NCI-H2227 treated with DMSO at 0.1 percent for 48 hours (cell line): Measurements from ENCODE around the gene SLIT1.
A peak's percentile ranks its signal among the peaks of the same experiment; 100 is the strongest.

ENCODE experiments used
- DNase-seq: peaks from one replicate; lab custom pipeline; 2025; lab: John Stamatoyannopoulos, UW

SLIT1 gene

DNA sequence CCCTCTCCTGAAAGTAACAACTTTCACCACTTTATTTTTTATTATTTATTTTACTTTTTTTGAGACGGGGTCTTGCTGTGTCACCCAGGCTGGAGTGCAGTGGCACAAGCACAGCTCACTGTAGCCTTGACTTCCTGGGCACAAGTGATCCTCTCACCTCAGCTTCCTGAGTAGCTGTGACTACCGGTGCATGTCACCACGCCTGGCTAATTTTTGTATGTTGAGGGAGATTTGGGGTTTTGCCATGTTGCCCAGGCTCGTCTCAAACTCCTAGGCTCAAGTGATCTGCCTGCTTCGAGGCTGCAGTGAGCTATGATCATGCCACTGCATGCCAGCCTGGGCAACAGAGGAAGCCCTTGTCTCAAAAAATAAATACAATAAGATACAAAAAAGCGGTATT is 14.9 kb upstream of the SLIT1 start:
- no peak for DNase-seq

DNA sequence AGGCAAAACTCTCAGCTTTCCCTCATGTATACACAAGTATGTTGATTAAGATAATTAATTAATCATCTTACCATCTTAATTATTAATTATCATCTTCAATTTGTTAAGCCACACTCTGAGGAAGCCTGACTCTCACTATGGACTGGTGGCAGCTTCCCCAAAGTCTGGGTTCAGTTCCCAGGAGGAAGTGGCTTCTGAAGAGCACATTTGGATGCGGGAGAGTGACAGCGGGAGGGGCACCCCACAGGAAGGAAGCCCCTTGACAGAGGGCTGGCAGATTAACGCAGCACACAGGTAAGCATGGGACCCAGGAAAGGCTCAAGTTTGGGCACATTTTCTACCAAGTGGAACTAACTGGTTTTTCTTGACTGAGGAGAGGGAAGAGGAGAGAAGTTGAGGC is 13.4 kb upstream of the SLIT1 start:
- no peak for DNase-seq

DNA sequence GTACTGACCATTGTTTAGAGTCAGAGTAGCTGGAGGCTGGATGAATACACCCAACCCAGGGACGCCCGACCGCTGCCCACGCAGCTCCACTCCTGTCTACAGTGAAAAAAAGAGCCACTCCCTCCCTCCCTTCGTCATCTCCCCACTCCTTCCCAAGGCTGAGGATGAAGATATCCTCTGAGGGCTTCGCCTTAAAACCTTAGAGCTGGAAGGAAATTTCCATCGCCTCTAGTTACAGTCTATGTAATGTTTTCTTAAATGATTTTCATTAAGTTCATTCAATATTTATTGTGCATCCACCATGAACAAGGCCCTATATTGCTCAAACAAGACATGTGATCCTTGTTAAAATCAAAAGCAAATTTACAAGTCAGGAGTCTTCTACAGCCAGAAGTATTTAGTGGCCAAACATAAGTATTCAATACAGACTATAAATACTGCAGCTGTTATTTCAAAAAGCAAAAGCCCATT is 11.3 kb upstream of the SLIT1 start:
- DNase-seq, result no peak

DNA sequence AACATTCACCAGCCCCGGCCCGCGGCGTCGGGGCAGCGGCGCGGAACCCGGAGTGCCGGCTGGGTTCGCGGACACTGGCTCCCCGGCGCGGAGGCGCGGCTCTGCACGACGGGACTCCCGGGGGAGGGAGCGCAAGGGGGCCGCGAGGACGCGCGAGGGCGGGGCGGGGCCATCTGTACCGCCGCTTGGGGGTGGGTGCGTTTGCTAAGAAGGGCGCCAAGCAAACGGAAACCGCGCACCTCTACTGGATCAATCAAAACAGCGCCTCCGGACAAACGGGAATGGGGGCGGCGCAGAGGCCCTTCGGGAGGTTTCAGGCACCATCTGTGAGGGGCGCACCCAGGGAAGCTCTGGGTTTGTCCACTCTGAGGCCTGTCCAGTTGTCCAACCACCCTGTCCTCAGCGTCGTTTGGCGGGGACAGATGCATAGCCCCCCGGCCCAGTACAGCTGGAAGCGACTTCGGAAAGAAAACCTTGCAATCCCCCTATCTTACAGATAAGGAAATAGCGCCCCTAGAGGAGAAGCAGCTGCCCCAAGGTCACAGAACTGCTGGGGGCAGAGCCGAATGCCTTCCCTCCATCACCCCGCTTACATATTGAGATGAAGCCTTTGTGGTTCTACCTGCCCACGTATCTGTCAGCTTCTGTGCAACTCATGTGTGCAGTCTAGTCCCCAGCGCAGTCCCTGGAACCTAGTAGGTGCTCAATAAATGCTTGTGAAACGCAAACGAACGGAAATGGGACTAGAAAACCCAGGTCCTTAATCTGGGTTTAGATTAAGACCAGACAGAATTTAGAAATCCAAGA is 10.7 kb upstream of the SLIT1 start:
- peak; percentile 51 for DNase-seq

DNA sequence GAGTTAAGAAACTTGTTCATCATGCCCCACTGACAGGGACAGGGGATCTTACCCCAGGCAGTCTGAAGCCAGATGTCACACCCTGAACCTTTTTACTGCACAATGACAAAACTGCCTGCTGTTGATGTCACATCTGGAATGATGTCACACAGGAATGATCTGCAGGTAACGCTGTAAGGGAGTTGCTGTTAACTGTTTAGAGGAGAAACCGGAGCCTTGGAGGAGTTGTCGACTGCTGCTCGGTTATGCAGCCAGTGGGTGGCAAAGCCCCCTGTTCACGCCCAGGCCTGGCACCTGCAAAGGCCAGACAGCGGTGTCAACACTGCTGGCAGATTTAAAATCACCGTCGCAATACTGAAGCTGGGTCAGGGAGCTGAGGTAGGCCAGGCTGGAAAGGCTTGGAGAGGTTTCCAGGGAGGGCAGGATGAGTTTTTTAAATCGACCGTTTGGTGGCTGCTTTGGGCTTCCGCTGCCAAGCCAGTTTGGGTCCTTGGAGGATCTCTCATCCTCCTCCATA is 10.0 kb upstream of the SLIT1 start:
- DNase-seq, result no peak

DNA sequence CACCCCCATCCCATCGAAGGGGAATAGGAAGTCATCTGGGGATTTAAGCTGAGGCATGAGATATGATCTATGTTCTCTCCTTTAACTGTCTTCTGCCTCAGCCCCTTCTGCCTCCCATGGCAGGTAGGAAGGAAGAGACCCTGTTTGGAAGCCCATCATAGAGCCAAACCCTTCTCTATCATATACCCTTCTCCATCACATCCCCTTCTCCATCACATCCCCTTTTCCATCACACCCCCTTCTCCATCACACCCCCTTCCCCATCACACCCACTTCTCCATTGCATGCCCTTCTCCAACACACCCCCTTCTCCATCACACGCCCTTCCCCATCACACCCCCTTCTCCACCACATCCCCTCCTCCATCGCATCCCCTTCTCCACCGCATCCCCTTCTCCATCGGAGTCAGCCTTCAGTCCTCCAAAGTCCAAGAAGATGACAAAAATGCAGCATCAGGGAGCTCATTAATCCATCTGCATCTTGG is 7.2 kb upstream of the SLIT1 start:
- DNase-seq, result no peak

DNA sequence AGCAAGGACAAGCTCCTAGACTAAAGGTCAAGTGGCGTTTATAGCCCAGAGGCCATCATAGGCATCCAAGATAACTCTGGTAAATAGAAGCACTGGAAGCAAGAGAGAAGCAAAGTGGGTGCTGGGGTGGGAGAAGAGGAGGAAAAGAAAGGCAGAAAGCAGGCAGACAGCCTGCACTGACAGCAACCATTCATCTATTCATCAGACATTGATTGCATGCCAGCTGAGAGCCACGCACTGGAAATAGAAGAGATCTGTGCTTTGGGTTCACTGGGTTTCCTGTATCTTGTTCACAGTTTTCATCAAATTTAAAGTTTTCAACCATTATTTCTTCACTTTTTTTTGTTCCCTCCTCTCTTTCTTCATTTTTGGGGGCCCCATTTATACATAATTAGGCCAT is 4.7 kb upstream of the SLIT1 start:
- no peak for DNase-seq

DNA sequence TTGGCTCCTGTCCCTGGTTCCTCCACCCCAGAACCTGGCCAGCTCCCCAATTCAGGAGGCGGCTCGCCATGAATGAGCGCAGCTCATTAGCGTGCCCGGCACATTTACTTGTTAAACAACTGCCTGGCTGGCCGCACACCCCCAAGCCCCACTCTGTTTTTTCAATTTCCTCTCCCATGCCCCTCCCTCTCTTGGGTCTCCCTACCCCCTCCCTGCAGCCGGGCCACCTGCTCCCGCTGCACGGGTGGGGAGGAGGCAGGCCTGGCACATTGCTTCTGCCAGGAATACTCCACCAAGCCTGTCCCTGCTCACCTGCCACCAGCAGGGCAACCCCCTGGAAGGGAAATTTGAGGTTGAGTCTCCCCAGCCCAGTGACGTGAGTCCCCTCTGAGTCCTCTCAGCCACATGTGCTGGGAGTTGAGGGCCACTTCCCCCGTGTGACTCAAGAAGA is 2.5 kb upstream of the SLIT1 start:
- DNase-seq, result no peak

DNA sequence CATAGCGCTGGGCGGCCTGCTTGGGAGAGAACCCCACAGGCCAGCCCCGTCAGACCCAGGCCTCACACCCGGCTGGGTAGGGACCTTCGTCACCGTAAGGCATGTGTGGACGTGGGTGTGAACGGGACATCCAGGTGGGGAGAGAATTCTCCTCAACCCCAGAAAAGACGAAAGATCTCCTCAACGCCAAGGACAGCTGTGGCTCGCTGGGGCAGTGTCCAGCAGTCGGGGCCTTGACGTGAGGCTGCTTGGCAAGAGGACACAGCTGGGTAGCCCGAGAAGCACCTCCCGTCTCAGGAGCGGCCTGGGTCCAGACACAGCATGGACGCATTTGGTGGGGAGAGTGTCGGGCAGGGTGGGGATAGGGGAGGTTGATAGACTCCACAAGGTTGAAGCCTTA is 1.2 kb upstream of the SLIT1 start:
- DNase-seq, result no peak

DNA sequence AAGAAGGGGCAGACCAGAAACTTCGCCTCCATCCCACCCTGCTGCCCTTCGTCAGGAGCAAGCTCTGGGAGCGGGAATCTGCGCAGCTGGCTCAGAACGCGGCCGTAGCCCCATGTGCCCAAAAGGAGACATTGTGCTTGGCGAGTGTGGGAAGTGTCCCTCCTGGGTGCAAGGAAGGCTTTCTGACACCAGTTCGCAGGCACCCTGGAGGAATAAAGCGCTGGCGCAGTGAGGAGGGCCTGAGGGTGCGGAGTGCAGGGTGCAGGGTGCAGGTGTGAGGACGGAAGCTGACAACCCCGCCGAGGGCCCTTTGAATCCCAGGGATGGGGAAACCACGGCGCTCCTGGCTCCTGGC is 811 bp downstream of the SLIT1 start:
- DNase-seq, result no peak

DNA sequence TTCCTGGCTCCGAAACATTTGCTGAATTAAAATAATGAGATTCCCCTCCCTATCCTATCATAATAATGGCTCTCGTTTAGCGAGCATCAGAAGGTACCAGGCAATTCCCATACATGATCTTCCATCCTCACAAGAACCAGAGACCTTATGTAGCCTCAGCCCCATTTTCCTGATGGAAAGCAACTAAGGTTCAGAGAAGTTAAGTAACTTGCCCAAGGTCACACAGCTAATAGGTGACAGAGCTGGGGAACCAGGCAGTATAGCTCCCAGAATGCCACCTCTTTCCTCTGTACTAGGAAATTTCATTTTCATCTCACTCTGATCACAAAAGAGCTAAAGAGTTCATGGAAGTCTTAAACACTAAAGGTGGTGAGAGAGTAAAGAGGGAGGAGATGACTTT is 2.4 kb downstream of the SLIT1 start:
- DNase-seq, result no peak

DNA sequence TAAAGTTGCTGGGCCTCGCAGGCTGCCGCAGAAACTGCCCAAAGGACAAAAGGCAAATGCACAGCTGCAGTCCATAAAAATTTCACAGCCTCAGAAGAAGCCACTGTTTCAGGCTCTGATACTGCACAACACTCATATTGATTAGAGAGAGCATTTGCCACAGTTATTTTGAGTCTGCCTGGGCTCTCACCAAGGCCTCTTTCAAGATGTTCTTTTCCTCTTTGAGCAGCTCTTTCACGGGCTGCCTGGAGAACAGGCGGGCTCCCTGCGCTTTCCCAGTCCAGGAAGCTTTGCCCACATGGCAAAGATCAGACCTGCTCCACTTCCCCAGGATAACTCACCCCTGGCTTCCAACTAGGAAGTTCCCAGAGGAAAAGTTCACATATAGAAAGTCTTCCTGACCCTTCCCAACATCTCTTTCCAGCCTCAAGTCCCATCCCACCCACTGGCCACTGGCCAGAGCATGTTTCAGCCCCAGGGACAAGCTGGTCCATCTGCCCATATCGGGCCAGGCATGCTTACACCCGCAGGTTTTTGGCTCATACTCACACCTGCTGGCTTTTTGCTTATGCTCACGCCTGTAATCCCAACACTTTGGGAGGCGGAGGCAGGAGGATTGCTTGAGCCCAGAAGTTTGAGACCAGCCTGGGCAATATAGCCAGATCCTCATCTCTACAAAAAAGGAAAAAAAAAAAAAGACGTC is 3.3 kb downstream of the SLIT1 start:
- no peak for DNase-seq

DNA sequence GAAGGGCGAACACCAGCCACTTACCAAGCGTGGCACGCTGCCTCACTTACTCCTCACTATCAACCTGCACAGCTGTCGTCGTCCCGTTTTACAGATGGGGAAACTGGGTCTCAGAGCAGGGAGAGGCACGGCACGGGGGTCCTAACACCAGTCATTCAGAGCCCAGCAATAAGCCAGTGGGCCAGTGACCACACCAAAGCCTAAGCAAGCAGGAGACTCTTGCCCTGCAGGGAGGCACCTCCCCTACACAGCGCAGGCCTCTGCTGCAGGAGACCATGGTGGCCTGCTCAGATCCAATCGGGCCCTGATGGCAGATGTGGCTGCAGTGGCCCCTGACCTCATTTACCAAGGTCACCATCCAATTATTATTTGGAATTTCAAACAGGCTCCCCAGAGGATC is 4.8 kb downstream of the SLIT1 start:
- DNase-seq, result no peak

DNA sequence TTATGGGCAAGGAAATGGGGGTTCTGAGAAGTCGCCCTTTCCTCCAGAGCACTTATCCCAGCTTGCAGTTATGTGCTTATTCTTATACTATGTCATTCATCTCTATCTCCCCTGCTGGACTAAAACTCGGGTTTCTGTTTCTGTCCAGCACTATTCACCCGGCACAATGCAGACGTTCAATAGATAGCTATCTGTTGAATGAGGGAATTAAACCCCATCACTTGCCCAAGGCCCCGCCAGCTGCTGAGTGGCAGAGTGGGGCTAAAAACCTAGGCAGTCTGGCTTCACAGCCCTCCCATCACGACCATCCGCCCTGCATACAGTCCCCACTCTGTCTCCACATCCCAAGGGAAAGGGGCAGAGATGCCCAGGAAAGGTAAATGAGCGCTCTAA is 5.4 kb downstream of the SLIT1 start:
- peak; percentile 88 for DNase-seq

DNA sequence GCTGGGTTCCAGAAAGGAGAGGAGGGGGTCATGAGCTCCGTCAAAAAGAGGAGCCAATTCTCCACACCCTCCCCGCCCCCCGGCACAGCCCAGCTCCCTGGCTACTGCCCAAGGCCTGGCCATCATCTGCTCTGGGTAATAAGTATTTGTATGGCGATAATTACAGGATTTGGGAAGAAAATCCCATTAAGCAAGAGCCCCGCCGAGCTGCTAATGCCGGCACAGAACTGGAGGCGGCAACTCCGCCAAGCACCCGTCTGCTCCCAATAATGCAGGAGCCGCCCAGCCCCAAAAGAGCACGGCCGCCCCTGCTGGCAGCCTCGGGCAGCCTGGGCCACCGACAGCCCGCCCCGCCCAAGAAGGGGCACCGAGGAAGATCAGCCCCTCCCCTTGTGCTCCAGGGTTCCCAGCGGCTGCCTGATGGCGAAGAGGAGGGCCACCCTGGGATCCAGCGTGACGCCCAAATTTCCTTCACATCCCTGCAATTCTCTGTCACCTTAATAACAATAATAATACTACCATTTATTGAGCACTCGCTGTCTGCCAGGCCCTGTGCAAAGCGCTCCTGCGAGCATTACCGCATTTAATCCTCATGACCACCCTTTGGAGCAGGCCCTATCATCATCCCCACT is 5.9 kb downstream of the SLIT1 start:
- peak; percentile 88 for DNase-seq

DNA sequence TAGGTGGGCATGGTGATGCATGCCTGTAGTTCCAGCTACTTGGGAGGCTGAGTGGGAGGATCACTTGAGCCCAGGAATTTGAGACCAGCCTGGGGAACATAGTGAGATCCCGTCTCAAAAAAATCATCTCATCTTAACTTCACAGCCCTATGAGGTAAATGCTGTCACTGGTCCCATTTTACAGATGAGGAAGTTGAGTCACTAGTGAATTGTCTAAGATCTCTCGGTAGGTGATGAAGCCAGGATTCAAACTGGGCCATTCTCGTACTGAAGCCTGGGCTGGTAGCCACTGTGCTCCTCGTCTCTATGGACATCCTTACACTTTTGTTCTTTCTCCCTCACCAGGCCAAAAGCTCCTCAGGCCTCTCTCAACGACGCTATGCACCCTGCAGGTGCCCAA is 6.4 kb downstream of the SLIT1 start:
- DNase-seq, result no peak

DNA sequence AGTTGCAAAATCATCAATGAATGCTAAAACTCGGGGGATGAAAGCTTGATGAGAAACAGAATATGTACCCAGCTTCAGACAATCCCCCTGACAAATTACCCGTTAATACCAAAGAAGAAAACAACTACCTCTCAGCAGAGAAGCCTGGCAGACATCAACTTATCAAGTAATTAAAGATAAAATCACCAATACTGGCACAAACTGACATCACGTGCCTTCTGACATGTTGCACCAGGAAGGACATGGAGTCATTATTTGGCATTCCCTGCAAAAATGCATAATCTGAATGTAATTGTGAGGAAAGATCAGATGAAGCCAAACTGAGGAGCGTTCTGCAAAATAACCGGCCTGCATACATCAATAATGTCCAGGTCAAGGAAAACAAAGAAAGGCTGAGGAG is 7.7 kb downstream of the SLIT1 start:
- no peak for DNase-seq

DNA sequence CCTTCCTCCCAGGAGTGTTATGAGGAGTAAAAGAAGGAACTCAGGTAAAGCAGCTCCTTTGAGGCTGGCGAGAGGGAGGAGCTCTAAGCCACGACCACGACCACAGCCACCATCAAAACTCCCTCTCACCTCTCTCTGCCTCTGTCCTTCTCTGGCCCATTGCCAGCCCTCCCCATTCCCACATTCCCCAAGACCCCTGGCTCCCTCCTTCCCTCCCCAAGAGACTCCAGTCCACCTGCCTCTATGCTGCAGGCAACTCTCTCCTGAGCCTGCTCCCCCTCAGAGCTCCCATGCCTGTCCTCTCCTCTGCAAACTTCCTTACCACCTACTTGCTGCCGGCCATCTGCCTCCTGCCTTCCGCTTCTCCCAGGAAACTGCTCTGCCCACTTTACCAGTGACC is 9.5 kb downstream of the SLIT1 start:
- DNase-seq, result no peak

DNA sequence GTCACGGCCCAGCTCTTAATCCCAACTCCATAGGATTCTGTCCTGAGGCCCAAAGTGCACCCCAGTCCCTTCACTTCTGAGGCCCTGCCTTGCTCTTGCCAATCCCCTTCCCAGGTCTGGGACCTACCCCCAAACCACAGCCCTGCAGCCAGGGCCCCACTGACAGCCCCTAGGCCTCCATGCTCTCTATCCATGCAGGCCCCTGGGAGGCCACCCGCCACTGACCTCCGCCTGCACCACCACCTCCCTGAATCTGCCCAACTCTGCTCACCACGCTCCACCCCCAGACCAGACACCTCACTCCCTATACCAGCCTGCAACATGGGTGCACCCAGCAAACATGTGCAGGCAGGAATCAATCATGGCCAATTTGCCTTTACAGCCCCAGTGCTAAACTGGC is 10.2 kb downstream of the SLIT1 start:
- DNase-seq, result no peak

DNA sequence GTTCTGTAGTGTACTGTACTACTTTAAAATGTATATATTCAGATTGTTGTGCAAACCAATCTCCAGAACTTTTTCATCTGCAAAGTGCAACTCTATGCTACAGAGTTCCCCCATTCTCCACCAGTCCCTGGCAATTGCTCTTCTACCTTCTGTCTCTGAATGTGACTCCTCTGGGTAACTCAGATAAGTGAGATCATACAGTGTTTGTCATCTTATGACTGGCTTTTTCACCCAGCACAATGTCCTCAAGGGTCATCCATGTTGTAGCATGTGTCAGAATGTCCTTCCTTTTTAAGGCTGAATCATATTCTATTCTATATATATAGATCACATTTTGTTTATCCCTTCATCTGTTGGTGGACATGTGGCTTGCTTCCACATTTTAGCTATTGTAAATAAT is 10.8 kb downstream of the SLIT1 start:
- DNase-seq, result no peak

DNA sequence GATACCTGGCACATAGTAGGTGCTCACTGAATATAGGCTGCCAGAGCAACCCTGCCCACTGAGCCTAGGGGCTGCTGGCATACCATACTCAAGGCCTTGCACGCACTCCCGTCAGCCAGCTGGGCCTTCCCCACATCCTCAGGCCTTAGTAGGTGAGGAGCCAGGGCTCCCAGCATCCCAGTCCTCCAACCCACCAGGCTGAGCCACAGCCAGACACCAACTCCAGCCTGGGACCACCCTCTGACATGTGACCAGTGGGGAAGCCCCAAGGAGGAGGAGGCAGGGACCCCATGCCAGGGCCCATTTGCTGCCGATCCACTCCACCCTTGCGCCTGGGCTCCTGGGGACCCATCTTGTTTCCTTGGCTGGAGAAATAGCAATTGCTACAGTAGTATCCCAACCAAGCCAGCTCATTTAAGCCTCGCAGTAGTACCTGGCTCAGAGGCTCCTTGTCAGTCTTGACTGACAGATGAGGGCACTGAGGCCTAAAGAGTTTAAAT is 11.4 kb downstream of the SLIT1 start:
- no peak for DNase-seq

DNA sequence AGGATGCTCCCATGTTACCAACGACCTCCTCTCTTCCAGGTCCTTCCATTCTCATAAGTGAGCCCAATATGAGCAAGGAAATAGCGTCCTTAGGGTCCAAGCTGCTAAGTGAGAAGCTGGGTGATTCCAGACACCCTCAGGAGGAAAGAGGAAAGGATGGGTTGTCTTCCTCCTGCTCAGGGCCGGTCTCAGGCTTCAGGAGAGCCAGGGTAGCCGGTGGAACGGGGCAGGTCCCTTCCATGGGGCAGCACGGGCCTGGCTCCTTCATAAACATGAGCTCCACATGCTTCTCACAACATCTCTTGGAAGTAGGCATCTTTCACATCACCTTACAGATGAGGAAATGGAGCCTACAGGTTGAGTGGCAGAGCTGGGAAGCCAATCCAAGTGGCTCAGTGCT is 12.7 kb downstream of the SLIT1 start:
- no peak for DNase-seq

DNA sequence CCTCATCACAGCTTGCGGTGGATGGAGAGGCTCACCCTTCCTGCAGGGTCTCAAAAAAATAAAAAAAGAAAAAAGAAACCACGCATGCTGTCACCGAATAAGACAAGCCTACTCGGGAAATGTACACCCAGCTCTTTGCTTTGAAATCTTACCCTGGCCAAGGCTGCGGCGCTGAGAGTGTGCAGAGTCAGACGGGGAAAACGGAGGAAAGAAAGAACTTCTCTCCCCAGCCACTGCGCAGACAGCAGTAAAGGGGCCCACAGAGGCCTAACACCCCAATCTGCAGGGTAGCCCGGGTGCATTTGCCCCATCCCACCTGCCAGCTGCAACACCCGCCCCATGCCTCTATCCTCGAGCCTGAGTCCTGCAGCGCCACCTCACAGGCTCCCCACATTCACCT is 14.8 kb downstream of the SLIT1 start:
- no peak for DNase-seq
